Ishikawa (cell line): ENCODE measurements around the gene SLC2A1.

Source experiments
- NFIC ChIP-seq: IDR thresholded peaks from 2 replicates; pipeline ENCODE4 v1.6.1; 2012
- TEAD4 ChIP-seq: IDR thresholded peaks from 2 replicates; pipeline ENCODE4 v1.6.1; 2012

DNA sequence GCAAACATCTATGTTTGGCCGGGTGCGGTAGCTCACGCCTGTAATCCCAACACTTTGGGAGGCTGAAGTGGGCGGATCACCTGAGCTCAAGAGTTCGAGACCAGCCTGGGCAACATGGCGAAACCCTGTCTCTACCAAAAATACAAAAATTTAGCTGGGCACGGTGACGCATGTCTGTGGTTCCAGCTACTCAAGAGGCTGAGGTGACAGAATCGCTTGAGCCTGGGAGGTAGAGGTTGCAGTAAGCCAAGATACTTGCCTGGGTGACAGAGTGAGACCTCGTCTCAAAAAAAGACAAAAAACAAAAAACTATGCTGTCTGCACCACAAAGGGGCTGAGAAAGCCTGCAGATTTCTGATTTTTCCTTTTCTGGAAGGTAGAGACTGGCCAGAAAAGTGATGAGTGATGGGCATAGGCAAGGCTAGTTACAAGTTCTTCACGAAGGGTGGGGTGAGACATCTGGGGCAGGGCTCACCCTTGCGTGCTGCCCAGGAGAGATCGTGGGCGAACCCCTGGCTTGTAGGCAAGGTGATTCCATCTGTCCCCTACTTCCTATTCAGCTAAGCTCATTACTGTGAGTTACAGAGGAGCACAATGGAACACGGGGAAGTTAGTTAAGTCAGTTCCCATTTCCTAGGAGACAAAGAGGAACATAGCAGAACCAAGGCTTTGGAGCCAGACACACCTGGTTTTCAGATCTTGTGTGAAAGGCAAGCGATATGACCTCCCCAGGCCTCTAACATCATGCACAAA lies 3.2 kb downstream of the SLC2A1 start:
- TF ChIP-seq TEAD4, result no peak
- no peak for TF ChIP-seq NFIC
